Breast epithelium (tissue), 4 donors: ENCODE measurements around the gene FNDC3A. TPM values are rescaled to one million over a fixed set of nuclear protein-coding genes. Genes with fewer than 3 reads are reported as not detected.

Experiments
- DNase-seq, 2 donors: peaks; one replicate each; pipeline ENCODE4 v3.0.0-alpha.2; 2019; ENCODE audit warnings: low spot score in 2 of 2
- H3K27ac ChIP-seq, 2 donors: fragments of 200-600 bp; sonication (generic) in 1 of 2; one replicate each; pipeline ENCODE4 v1.5.1; 2016 to 2019; ENCODE audit warnings: mild to moderate bottlenecking in 1 of 2
- H3K27me3 ChIP-seq, 2 donors: fragments of 200-600 bp; sonication (generic) in 1 of 2; one replicate each; pipeline versions ENCODE4 v1.5.1 to v1.6.0; 2017 to 2019; ENCODE audit warnings: control low read depth in 1 of 2, mild to moderate bottlenecking in 1 of 2
- H3K36me3 ChIP-seq: fragments of 200-600 bp; one replicate; pipeline ENCODE4 v1.5.1; 2019
- H3K4me1 ChIP-seq, 2 donors: fragments of 200-600 bp; sonication (generic); one replicate each; pipeline ENCODE4 v1.5.1; 2016 to 2019; ENCODE audit warnings: control low read depth in 1 of 2
- H3K4me3 ChIP-seq, 3 donors: fragments of 200-600 bp; sonication (generic); 1 replicate in 2 of 3; 2 replicates in 1 of 3; pipeline ENCODE4 v1.5.1; 2016 to 2019; ENCODE audit warnings: mild to moderate bottlenecking in 3 of 3, moderate library complexity in 2 of 3
- H3K9me3 ChIP-seq, 2 donors: fragments of 200-600 bp; sonication (generic) in 1 of 2; one replicate each; pipeline ENCODE4 v1.5.1; 2016 to 2019; ENCODE audit warnings: control low read depth in 1 of 2
- POLR2A ChIP-seq: fragments of 450-650 bp; IDR thresholded peaks from one replicate; pipeline ENCODE4 v1.6.1; 2016; ENCODE audit warnings: antibody characterized with exemption, mild to moderate bottlenecking, moderate library complexity
- POLR2AphosphoS5 ChIP-seq, 3 donors: sonication (generic); formaldehyde crosslinking; IDR thresholded peaks; one replicate each; pipeline ENCODE4 v1.6.1; 2017; ENCODE audit warnings: antibody characterized with exemption in 3 of 3
- intact Hi-C: fragments of 100-400 bp; cut with DNase I; formaldehyde crosslinking; loops from one replicate; pipeline ENCODE4 v1.15.1; 2023; ENCODE audit warnings: low total_unique reads
- total RNA-seq, 3 donors: library from RNA; depleted of rRNA; stranded (reverse); fragments of >200 nt; gene quantifications; one replicate each; pipeline ENCODE4 v1.1.0, GENCODE V29; 2016
- TF ChIP-seq, protein P1 (sequence below), 3 donors: fragments of 450-650 bp; IDR thresholded peaks; one replicate each; pipeline ENCODE4 v1.5.1; 2016 to 2017; ENCODE audit warnings: antibody characterized with exemption in 3 of 3, mild to moderate bottlenecking in 3 of 3, moderate library complexity in 3 of 3

The FNDC3A gene
- total RNA-seq, 3 donors from 2014 or later = 45.3 to 85.8 (median 57.7) TPM

DNA sequence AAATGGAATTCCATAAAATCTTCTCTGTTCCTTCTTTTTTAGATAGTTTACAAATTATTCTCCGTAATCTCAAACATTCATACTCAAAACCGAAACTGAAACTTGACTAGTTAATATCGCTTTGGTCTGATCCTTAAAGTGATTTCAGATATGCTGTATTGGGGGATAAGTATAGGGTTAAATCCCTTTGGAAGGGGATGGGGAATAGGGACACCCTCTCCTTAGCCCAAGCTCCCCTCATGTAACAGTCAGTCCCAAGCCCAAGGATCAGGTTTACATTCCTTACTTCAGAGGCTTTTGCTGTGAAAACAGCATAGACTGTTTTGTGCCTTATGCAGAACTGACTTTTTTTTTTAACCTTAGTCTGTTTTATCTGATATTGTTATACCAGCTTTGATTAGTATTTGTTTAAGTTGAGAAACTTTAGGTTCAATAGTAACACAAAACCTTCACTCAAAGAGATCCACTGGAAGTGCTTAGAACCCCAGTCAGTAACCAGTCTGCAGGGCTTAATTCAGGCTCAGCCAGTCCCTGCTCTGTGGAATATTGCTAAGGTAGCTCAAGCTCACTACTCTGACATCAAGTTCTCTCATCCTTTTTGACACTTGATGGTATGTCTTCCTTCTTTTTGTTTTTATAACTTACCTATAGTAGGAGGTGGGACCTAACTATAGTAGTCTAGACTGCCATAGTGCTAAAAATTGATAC is 282.5 kb downstream of the FNDC3A start:
- H3K36me3 ChIP-seq = peaks cover 8% of the 10 kb centered on the region
- H3K9me3 ChIP-seq = no peaks in the 10 kb centered on the region
- intact Hi-C loops = no loop called here
- TF ChIP-seq POLR2A (no peak), POLR2AphosphoS5 (IDR thresholded peaks at IDR 0.05) (no peak)
- TF ChIP-seq, protein P1, sequence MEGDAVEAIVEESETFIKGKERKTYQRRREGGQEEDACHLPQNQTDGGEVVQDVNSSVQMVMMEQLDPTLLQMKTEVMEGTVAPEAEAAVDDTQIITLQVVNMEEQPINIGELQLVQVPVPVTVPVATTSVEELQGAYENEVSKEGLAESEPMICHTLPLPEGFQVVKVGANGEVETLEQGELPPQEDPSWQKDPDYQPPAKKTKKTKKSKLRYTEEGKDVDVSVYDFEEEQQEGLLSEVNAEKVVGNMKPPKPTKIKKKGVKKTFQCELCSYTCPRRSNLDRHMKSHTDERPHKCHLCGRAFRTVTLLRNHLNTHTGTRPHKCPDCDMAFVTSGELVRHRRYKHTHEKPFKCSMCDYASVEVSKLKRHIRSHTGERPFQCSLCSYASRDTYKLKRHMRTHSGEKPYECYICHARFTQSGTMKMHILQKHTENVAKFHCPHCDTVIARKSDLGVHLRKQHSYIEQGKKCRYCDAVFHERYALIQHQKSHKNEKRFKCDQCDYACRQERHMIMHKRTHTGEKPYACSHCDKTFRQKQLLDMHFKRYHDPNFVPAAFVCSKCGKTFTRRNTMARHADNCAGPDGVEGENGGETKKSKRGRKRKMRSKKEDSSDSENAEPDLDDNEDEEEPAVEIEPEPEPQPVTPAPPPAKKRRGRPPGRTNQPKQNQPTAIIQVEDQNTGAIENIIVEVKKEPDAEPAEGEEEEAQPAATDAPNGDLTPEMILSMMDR (IDR thresholded peaks at IDR 0.05) = no peak
- no peaks in the 10 kb centered on the region for H3K27me3 ChIP-seq
- peak overlapping the region in 2 of 3 donors; percentile 17 to 48 for H3K4me3 ChIP-seq
- no peak for DNase-seq
- H3K27ac ChIP-seq = no peak overlapping the region
- H3K4me1 ChIP-seq = no peaks in the 10 kb centered on the region

Other genes with a start within 250 kb of the FNDC3A start
- gene MLNR, start 244.4 kb downstream of the FNDC3A start, total RNA-seq = not detected